Smooth muscle cell (in vitro differentiated cells): ENCODE data around the gene NLGN1. TPM values are rescaled to one million over a fixed set of nuclear protein-coding genes. Genes with fewer than 3 reads are reported as not detected.

ENCODE experiments used
- DNase-seq: peaks from one replicate; lab custom pipeline; 2025; ENCODE audit not compliant: unreplicated experiment; lab: John Stamatoyannopoulos, UW
- H2AFZ ChIP-seq: fragments of 200-600 bp; sonication (generic); 2 replicates; pipeline ENCODE4 v1.6.0; 2016; ENCODE audit warnings: antibody characterized with exemption, low read depth, mild to moderate bottlenecking
- H3F3A ChIP-seq: fragments of 200-600 bp; sonication (generic); 2 replicates; pipeline ENCODE4 v1.6.0; 2017; ENCODE audit warnings: antibody characterized with exemption, low read depth
- H3K27ac ChIP-seq: fragments of 200-600 bp; sonication (generic); 2 replicates; pipeline ENCODE4 v1.5.1; 2016; ENCODE audit warnings: low read depth, mild to moderate bottlenecking
- H3K27me3 ChIP-seq: fragments of 200-600 bp; sonication (generic); 2 replicates; pipeline ENCODE4 v1.6.1; 2016; ENCODE audit warnings: low read depth, mild to moderate bottlenecking
- H3K36me3 ChIP-seq: fragments of 200-600 bp; sonication (generic); 2 replicates; pipeline ENCODE4 v1.5.1; 2016; ENCODE audit warnings: low read depth
- H3K4me1 ChIP-seq: fragments of 200-600 bp; sonication (generic); 2 replicates; pipeline ENCODE4 v1.5.1; 2016; ENCODE audit warnings: low read depth
- H3K4me2 ChIP-seq: fragments of 200-600 bp; sonication (generic); 2 replicates; pipeline ENCODE4 v1.6.0; 2016; ENCODE audit warnings: mild to moderate bottlenecking
- H3K4me3 ChIP-seq: fragments of 200-600 bp; sonication (generic); 2 replicates; pipeline ENCODE4 v1.5.1; 2016; ENCODE audit warnings: mild to moderate bottlenecking
- H3K79me2 ChIP-seq: fragments of 200-600 bp; sonication (generic); 2 replicates; pipeline ENCODE4 v1.6.0; 2016; ENCODE audit warnings: low read depth, mild to moderate bottlenecking
- H3K9ac ChIP-seq: fragments of 200-600 bp; sonication (generic); 2 replicates; pipeline ENCODE4 v1.6.0; 2016; ENCODE audit warnings: low read depth
- H3K9me3 ChIP-seq: fragments of 200-600 bp; sonication (generic); replicated peaks from 2 replicates; pipeline ENCODE4 v1.5.1; 2016; ENCODE audit warnings: low read depth
- H4K20me1 ChIP-seq: fragments of 200-600 bp; sonication (generic); 2 replicates; pipeline ENCODE4 v1.6.0; 2016; ENCODE audit warnings: low read depth
- CTCF ChIP-seq: fragments of 200-600 bp; sonication (generic); IDR thresholded peaks from 2 replicates; pipeline ENCODE4 v1.5.1; 2017; ENCODE audit warnings: borderline replicate concordance, mild to moderate bottlenecking, antibody characterized with exemption; ENCODE audit not compliant: insufficient read depth, poor library complexity, severe bottlenecking
- WGBS: methylation state at CpG from one replicate; pipeline ENCODE4 v1.1.7; 2016; ENCODE audit warnings: low lambda C conversion rate; 5-methylcytosine and 5-hydroxymethylcytosine counted together
- polyA plus RNA-seq: library from polyadenylated mRNA; unstranded; fragments of >200 nt; fragmentation: Nextera tagmentation; extraction: Ambion mirVana; gene quantifications from 2 replicates; pipeline ENCODE4 v1.2.1, GENCODE V29; 2016
- total RNA-seq: library from RNA; depleted of rRNA; stranded (reverse); fragments of >200 nt; gene quantifications from 2 replicates; pipeline ENCODE4 v1.2.3, GENCODE V29; 2014

The NLGN1 gene
- total and polyA plus RNA-seq, 2 experiments from 2014 or later: 0.04 TPM; not detected in 1

DNA sequence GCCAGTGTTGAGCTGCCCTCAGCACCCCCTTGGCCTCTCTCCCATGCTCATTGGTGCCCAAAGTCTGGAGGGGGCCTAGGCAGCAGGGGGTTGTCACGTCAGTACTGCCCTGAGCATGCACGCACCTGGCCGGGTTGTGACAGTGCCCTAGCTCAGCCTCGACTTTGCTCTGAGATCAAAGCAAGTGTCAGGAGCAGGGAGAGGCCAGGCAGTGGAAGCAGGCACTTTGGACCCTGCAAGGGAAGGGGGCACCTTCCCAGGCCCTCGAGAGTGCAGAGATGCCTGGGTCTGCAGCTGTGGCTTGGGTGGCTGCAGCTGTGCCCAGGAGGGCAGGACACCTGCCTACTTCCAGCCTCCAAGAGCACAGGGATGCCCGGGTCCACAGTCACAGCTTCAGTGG, 561.3 kb downstream of the NLGN1 start:
- no peaks in the 10 kb centered on the region for H3K27me3 ChIP-seq
- no peaks in the 10 kb centered on the region for H3K79me2 ChIP-seq
- H3K9me3 ChIP-seq: no peaks in the 10 kb centered on the region
- H3K4me3 ChIP-seq: no peak overlapping the region
- H3K36me3 ChIP-seq: no peaks in the 10 kb centered on the region
- H2AFZ ChIP-seq: no peak overlapping the region
- H3K4me2 ChIP-seq: no peak overlapping the region
- H3K27ac ChIP-seq: no peak overlapping the region
- 86% methylated on average over 6 of the region's 6 CpGs for WGBS
- no peaks in the 10 kb centered on the region for H3K4me1 ChIP-seq
- no peaks in the 10 kb centered on the region for H3F3A ChIP-seq
- H3K9ac ChIP-seq: no peak overlapping the region
- TF ChIP-seq CTCF: no peak
- DNase-seq: no peak
- H4K20me1 ChIP-seq: no peaks in the 10 kb centered on the region

- Histone ChIP-seq H4K20me1 (no peaks in the 10 kb centered on the region), H3K9me3 (no peaks in the 10 kb centered on the region), H3F3A (no peaks in the 10 kb centered on the region), H2AFZ (no peak overlapping the region), H3K9ac (no peak overlapping the region), H3K27me3 (no peaks in the 10 kb centered on the region), H3K27ac (no peak overlapping the region), H3K36me3 (no peaks in the 10 kb centered on the region), H3K4me1 (no peaks in the 10 kb centered on the region), H3K4me2 (no peak overlapping the region), H3K4me3 (no peak overlapping the region), H3K79me2 (no peaks in the 10 kb centered on the region)
- no peak for TF ChIP-seq CTCF
- DNase-seq: no peak
- WGBS: 86% methylated on average over 4 of the region's 4 CpGs
Observed at GRCh38 chr3:173970281-173970680, 572.7 kb downstream of the NLGN1 start.

GRCh38 chr3:173976281-173976680, 578.7 kb downstream of the NLGN1 start:
- no peak for DNase-seq
- TF ChIP-seq CTCF: no peak
- H3K4me3 ChIP-seq: no peak overlapping the region
- no peak overlapping the region for H3K4me2 ChIP-seq
- no peaks in the 10 kb centered on the region for H3K36me3 ChIP-seq
- H3K27me3 ChIP-seq: no peaks in the 10 kb centered on the region
- no peaks in the 10 kb centered on the region for H3K79me2 ChIP-seq
- no peak overlapping the region for H3K27ac ChIP-seq
- H3K9ac ChIP-seq: no peak overlapping the region
- no peaks in the 10 kb centered on the region for H3K9me3 ChIP-seq
- no peaks in the 10 kb centered on the region for H3K4me1 ChIP-seq
- no peak overlapping the region for H2AFZ ChIP-seq
- H4K20me1 ChIP-seq: no peaks in the 10 kb centered on the region
- H3F3A ChIP-seq: no peaks in the 10 kb centered on the region
- WGBS: 97% methylated on average over 1 of the region's 1 CpG

DNA sequence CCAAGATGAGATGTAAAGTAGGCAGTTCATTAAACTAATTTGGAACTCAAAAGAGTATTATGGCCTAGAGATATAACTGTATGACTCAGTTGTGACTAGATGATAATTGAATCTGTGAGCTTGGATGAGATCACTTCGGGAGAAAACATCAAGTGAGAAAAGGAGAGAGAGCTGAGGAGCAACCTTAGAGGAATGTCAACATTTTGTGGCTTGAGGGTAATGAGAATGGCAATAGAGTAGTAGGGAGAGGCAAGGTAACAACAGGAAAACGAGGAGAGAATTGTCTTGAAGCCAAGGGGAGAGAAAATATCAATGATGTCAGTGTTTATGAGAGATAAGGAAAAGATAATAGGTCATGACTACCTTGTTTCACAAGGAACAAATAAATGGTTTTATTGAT, 580.2 kb downstream of the NLGN1 start:
- Histone ChIP-seq H3K9me3 (no peaks in the 10 kb centered on the region), H2AFZ (no peak overlapping the region), H4K20me1 (no peaks in the 10 kb centered on the region), H3K9ac (no peak overlapping the region), H3K27ac (no peak overlapping the region), H3K4me3 (no peak overlapping the region), H3F3A (no peaks in the 10 kb centered on the region), H3K4me1 (no peaks in the 10 kb centered on the region), H3K4me2 (no peak overlapping the region), H3K27me3 (no peaks in the 10 kb centered on the region), H3K79me2 (no peaks in the 10 kb centered on the region), H3K36me3 (no peaks in the 10 kb centered on the region)
- WGBS: 39% methylated on average over 2 of the region's 2 CpGs
- no peak for TF ChIP-seq CTCF
- no peak for DNase-seq
